Endodermal cell (in vitro differentiated cells): ENCODE results near the gene RNF215. TPM values are rescaled to one million over a fixed set of nuclear protein-coding genes. Genes with fewer than 3 reads are reported as not detected.

Experiments used
- DNase-seq: peaks from one replicate; pipeline ENCODE4 v3.0.0-alpha.2; 2017
- H3K27ac ChIP-seq: 2 replicates; pipeline ENCODE4 v1.5.1; 2013; ENCODE audit warnings: mild to moderate bottlenecking, low read depth, low read length, moderate library complexity
- H3K27me3 ChIP-seq: 2 replicates; pipeline ENCODE4 v1.6.1; 2013; ENCODE audit warnings: mild to moderate bottlenecking, low read length, moderate library complexity; ENCODE audit not compliant: insufficient read depth, control insufficient read depth, poor library complexity, severe bottlenecking
- H3K36me3 ChIP-seq: 2 replicates; pipeline ENCODE4 v1.7.0; 2013; ENCODE audit warnings: mild to moderate bottlenecking, low read length, moderate library complexity; ENCODE audit not compliant: control insufficient read depth, insufficient read depth
- H3K4me1 ChIP-seq: one replicate; pipeline ENCODE4 v1.7.0; 2013; ENCODE audit warnings: low read length; ENCODE audit not compliant: control insufficient read depth, insufficient read depth
- H3K4me3 ChIP-seq: 2 replicates; pipeline ENCODE4 v1.5.1; 2013; ENCODE audit warnings: mild to moderate bottlenecking, low read length, moderate library complexity
- H3K9ac ChIP-seq: 2 replicates; pipeline ENCODE4 v1.6.1; 2013; ENCODE audit warnings: mild to moderate bottlenecking, low read length, moderate library complexity; ENCODE audit not compliant: poor library complexity, severe bottlenecking; ENCODE audit errors: extremely low read depth
- H3K9me3 ChIP-seq: 2 replicates; pipeline ENCODE4 v1.6.1; 2013; ENCODE audit warnings: mild to moderate bottlenecking, low read length, moderate library complexity; ENCODE audit not compliant: control insufficient read depth
- H3K27ac Mint-ChIP-seq: 2 replicates; pipeline ENCODE4 v1.8.0; 2020; ENCODE audit warnings: mixed read lengths
- H3K27me3 Mint-ChIP-seq: 2 replicates; pipeline ENCODE4 v1.8.0; 2021; ENCODE audit warnings: mild to moderate bottlenecking, mixed read lengths; ENCODE audit not compliant: insufficient read depth
- H3K36me3 Mint-ChIP-seq: 2 replicates; pipeline ENCODE4 v1.8.0; 2020; ENCODE audit warnings: low read depth, mixed read lengths
- H3K4me1 Mint-ChIP-seq: 2 replicates; pipeline ENCODE4 v1.8.0; 2020; ENCODE audit warnings: mixed read lengths
- H3K4me3 Mint-ChIP-seq: 2 replicates; pipeline ENCODE4 v1.8.0; 2020; ENCODE audit warnings: mild to moderate bottlenecking, moderate library complexity, mixed read lengths
- H3K9me3 Mint-ChIP-seq: 2 replicates; pipeline ENCODE4 v1.8.0; 2020; ENCODE audit warnings: mild to moderate bottlenecking, mixed read lengths
- CTCF ChIP-seq: fragments of 200-600 bp; sonication (generic); conservative IDR thresholded peaks from 2 replicates; pipeline ENCODE4 v1.5.0; 2021; ENCODE audit warnings: antibody characterized with exemption, mild to moderate bottlenecking
- WGBS, 2 experiments: methylation state at CpG; one replicate each; pipeline versions ENCODE4 v1.1.5 to v1.1.7; 2013; ENCODE audit warnings: missing lambda C conversion rate in 2 of 2, mixed read lengths in 1 of 2; ENCODE audit not compliant: insufficient coverage in 1 of 2, insufficient read length in 1 of 2; 5-methylcytosine and 5-hydroxymethylcytosine counted together
- total RNA-seq, 2 donors: library from RNA; stranded (reverse); fragmentation: NEBNext Ultra II Directional in 1 of 2; extraction: Animal tissue kit (Norgen Biotek cat#: 25700) in 1 of 2; gene quantifications; 2 replicates in 1 of 2; 3 replicates in 1 of 2; pipeline ENCODE4 v1.2.1, GENCODE V29; 2021

The RNF215 gene
- total RNA-seq, 2 donors from 2014 or later: 44.0 to 46.7 TPM

DNA sequence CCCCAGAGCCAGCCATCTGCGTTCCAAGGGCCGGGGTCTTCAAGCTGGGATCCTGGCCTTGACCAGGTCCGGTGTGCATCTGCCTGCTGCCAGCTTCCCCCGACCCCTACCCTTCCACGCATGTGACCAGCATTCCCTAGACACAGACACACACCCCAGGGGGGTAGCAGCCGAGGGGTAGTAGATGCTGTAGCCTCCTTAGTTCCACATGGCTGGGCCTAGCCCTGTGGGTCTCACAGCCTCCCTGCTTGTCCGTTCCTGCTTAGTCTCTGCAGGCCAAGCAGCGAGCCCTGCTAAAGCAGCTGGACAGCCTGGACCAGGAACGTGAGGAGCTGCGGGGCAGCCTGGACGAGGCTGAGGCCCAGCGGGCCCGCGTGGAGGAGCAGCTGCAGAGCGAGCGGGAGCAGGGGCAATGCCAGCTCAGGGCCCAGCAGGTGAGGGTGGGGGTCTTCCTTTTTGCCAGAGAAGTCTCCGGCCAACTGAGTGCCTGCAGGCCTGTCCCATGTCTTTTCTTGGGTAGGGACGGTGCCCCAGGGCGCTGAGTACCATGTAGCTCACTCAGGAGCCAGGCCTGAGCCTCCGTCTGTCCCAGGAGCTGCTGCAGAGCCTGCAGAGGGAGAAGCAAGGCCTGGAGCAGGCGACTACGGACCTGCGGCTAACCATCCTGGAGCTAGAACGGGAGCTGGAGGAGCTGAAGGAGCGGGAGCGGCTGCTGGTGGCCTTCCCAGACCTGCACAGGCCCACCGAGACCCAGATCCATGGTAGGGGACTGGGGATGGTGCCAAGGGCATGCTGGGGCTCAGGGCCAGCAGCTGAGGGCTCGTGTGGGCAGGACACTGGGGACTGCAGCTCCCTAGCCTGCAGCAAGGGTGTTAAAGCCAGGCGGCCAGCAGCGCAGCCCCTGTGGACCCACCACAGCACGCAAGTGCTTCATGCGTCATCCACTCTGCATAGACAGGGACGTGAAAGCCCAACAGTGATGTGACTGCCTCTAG, 13.6 kb downstream of the RNF215 start:
- Histone ChIP-seq H3K36me3 (no peaks in the 10 kb centered on the region), H3K9ac (no peak overlapping the region), H3K4me1 (no peaks in the 10 kb centered on the region), H3K9me3 (no peaks in the 10 kb centered on the region), H3K27ac (peak overlapping the region; percentile 53), H3K27me3 (no peaks in the 10 kb centered on the region), H3K4me3 (no peak overlapping the region)
- H3K4me3 Mint-ChIP-seq: no peak overlapping the region
- H3K4me1 Mint-ChIP-seq: no peaks in the 10 kb centered on the region
- H3K36me3 Mint-ChIP-seq: peaks cover 10% of the 10 kb centered on the region
- DNase-seq: no peak
- 91 to 96% methylated on average over 18 to 33 of the region's 33 CpGs for WGBS, 2 experiments
- H3K9me3 Mint-ChIP-seq: no peaks in the 10 kb centered on the region
- TF ChIP-seq CTCF: no peak
- H3K27ac Mint-ChIP-seq: no peak overlapping the region
- H3K27me3 Mint-ChIP-seq: no peaks in the 10 kb centered on the region

DNA sequence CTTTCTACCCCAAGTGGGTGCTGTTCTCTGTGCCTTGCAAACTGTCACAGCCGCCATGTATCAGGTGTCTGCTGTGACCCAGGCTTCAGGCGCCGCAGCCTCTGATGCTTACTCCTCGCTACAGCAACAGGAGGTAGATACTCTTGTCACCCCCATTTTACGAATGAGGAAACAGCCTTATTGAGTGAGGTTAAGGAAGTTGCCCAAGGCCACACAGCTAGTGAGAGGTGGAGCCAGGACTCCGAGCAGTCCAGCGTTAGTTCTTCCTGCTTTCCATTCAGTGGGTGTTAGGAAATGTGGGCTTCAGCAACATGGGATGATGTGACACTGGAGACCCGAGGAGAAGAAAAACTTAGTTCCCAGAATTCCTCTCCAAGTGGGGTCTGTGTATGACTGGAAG, 14.3 kb downstream of the RNF215 start:
- peaks cover 7% of the 10 kb centered on the region for H3K36me3 Mint-ChIP-seq
- H3K9me3 ChIP-seq: no peaks in the 10 kb centered on the region
- H3K4me3 Mint-ChIP-seq: no peak overlapping the region
- H3K9ac ChIP-seq: no peak overlapping the region
- no peaks in the 10 kb centered on the region for H3K27me3 Mint-ChIP-seq
- no peaks in the 10 kb centered on the region for H3K4me1 ChIP-seq
- WGBS, 2 experiments: 90 to 96% methylated on average over 8 of the region's 8 CpGs
- no peak overlapping the region for H3K27ac ChIP-seq
- H3K27me3 ChIP-seq: no peaks in the 10 kb centered on the region
- no peaks in the 10 kb centered on the region for H3K9me3 Mint-ChIP-seq
- H3K4me3 ChIP-seq: no peak overlapping the region
- no peaks in the 10 kb centered on the region for H3K36me3 ChIP-seq
- no peak for DNase-seq
- TF ChIP-seq CTCF: no peak
- no peaks in the 10 kb centered on the region for H3K4me1 Mint-ChIP-seq
- H3K27ac Mint-ChIP-seq: no peak overlapping the region

DNA sequence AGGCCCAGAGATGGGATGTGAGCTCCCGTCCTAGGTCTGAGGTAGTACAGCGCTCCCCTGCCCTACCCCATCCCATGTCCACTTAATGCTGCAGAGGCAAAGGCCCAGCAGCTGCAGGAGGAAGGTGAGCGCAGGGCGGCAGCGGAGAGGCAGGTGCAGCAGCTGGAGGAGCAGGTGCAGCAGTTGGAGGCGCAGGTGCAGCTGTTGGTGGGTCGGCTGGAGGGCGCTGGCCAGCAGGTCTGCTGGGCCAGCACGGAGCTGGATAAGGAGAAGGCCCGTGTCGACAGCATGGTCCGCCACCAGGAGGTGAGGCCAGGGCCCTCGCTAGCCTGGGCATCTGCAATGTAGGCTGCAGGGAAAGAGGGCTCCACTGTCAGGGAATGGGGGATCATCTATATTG, 15.2 kb downstream of the RNF215 start:
- peak; percentile 30 for TF ChIP-seq CTCF
- WGBS, 2 experiments: 92 to 94% methylated on average over 5 to 13 of the region's 13 CpGs
- no peaks in the 10 kb centered on the region for H3K27me3 ChIP-seq

More for the DNA sequence above, 15.2 kb downstream of the RNF215 start:
- Mint-ChIP-seq H3K27ac (no peak overlapping the region), H3K4me3 (no peak overlapping the region), H3K27me3 (no peaks in the 10 kb centered on the region), H3K36me3 (peaks cover 4% of the 10 kb centered on the region), H3K9me3 (no peaks in the 10 kb centered on the region), H3K4me1 (no peaks in the 10 kb centered on the region)
- no peaks in the 10 kb centered on the region for H3K9me3 ChIP-seq
- no peak overlapping the region for H3K4me3 ChIP-seq
- DNase-seq: no peak
- H3K4me1 ChIP-seq: no peaks in the 10 kb centered on the region
- no peak overlapping the region for H3K9ac ChIP-seq
- H3K27ac ChIP-seq: no peak overlapping the region
- no peaks in the 10 kb centered on the region for H3K36me3 ChIP-seq
